Measurements from ENCODE around the gene KCTD13. TPM values are rescaled to one million over a fixed set of nuclear protein-coding genes. Genes with fewer than 3 reads are reported as not detected.

KCTD13 gene
- total RNA-seq, 1 donor, result 8.2 TPM

- no peak overlapping the region for H3K4me3 ChIP-seq (ENCODE audit: low read depth, low read length)
- DNase-seq (ENCODE audit: low read depth), result no peak
- TF ChIP-seq CTCF (IDR thresholded peaks at IDR 0.05; ENCODE audit: insufficient read depth, low read depth, low read length), result no peak
Observed at GRCh38 chr16:29922986-29923501, 3.0 kb downstream of the KCTD13 start.

GRCh38 chr16:29922326-29922725 lies 3.7 kb downstream of the KCTD13 start:
- no peak overlapping the region for H3K4me3 ChIP-seq (ENCODE audit: low read depth, low read length)
- no peak for TF ChIP-seq CTCF (IDR thresholded peaks at IDR 0.05; ENCODE audit: insufficient read depth, low read depth, low read length)
- DNase-seq (ENCODE audit: low read depth), result no peak

- no peak for DNase-seq (ENCODE audit: low read depth)
- no peak overlapping the region for H3K4me3 ChIP-seq (ENCODE audit: low read depth, low read length)
Observed at GRCh38 chr16:29921034-29921385, 5.0 kb downstream of the KCTD13 start.

GRCh38 chr16:29920288-29921033 lies 5.6 kb downstream of the KCTD13 start:
- H3K4me3 ChIP-seq (ENCODE audit: low read depth, low read length), result no peak overlapping the region
- TF ChIP-seq CTCF (IDR thresholded peaks at IDR 0.05; ENCODE audit: insufficient read depth, low read depth, low read length), result no peak
- DNase-seq (ENCODE audit: low read depth), result no peak

More at GRCh38 chr16:29921034-29921385, 5.0 kb downstream of the KCTD13 start:
- no peak for TF ChIP-seq CTCF (IDR thresholded peaks at IDR 0.05; ENCODE audit: insufficient read depth, low read depth, low read length)

- no peak overlapping the region for H3K4me3 ChIP-seq (ENCODE audit: low read depth, low read length)
- no peak for TF ChIP-seq CTCF (IDR thresholded peaks at IDR 0.05; ENCODE audit: insufficient read depth, low read depth, low read length)
- no peak for DNase-seq (ENCODE audit: low read depth)
Observed at GRCh38 chr16:29916979-29917378, 9.0 kb downstream of the KCTD13 start.

GRCh38 chr16:29915590-29916247 lies 10.3 kb downstream of the KCTD13 start:
- H3K4me3 ChIP-seq (ENCODE audit: low read depth, low read length), result no peak overlapping the region
- DNase-seq (ENCODE audit: low read depth), result peak; percentile 40
- TF ChIP-seq CTCF (IDR thresholded peaks at IDR 0.05; ENCODE audit: insufficient read depth, low read depth, low read length), result no peak
